ENCODE data around the gene AGPAT3. TPM values are rescaled to one million over a fixed set of nuclear protein-coding genes. Genes with fewer than 3 reads are reported as not detected.

The AGPAT3 gene
- total RNA-seq, 4 donors from 2014 or later, result 61.0 to 77.9 (median 69.4) TPM

DNA sequence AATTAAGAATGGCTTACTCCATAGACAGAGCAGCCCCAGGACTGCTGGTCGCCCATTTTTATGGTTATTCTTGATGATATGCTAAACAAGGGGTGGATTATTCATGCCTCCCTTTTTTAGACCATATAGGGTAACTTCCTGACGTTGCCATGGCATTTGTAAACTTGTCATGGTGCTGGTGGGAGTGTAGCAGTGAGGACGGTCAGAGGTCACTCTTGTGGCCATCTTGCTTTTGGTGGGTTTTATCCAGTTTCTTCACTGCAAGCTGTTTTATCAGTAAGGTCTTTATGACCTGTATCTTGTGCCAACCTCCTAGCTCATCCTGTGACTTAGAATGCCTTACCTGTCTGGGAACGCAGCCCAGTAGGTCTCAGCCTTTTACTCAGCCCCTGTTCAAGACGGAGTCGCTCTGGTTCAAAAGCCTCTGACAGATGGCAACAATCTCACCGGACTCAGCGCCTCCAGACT lies 5.2 kb upstream of the AGPAT3 start:
- Histone ChIP-seq H3K9me3 (no peaks in the 10 kb centered on the region), H3K36me3 (no peaks in the 10 kb centered on the region), H3K4me1 (peaks cover 13% of the 10 kb centered on the region), H3K27ac (no peak overlapping the region), H3K27me3 (no peaks in the 10 kb centered on the region), H3K4me3 (no peak overlapping the region)
- DNase-seq (ENCODE audit: low spot score in 2 of 2), result no peak
- WGBS, result 61% methylated on average over 8 of the region's 8 CpGs
- TF ChIP-seq, protein P1, sequence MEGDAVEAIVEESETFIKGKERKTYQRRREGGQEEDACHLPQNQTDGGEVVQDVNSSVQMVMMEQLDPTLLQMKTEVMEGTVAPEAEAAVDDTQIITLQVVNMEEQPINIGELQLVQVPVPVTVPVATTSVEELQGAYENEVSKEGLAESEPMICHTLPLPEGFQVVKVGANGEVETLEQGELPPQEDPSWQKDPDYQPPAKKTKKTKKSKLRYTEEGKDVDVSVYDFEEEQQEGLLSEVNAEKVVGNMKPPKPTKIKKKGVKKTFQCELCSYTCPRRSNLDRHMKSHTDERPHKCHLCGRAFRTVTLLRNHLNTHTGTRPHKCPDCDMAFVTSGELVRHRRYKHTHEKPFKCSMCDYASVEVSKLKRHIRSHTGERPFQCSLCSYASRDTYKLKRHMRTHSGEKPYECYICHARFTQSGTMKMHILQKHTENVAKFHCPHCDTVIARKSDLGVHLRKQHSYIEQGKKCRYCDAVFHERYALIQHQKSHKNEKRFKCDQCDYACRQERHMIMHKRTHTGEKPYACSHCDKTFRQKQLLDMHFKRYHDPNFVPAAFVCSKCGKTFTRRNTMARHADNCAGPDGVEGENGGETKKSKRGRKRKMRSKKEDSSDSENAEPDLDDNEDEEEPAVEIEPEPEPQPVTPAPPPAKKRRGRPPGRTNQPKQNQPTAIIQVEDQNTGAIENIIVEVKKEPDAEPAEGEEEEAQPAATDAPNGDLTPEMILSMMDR (IDR thresholded peaks at IDR 0.05), result no peak
- TF ChIP-seq EP300 (IDR thresholded peaks at IDR 0.05) (no peak), POLR2AphosphoS5 (IDR thresholded peaks at IDR 0.05) (no peak), POLR2A (IDR thresholded peaks at IDR 0.05) (no peak)

DNA sequence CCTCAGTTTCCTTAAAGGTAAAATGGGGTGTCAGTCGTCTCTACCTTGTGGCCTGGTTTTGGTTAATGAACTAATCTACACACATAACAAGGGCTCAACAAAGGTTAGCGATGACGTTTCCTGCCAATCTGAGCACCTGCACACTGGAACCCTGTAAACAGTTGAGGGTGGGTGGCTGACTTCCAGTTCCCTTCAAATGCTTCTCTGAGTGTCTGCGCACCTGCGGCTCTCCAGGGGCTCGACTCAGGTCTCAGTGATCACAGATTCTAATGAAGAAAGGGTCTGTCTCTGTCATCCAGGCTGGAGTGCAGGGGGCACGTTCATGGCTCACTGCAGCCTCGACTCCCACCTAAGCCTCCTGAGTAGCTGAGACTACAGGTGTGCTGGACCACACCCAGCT lies 3.3 kb upstream of the AGPAT3 start:
- Histone ChIP-seq H3K27ac (no peak overlapping the region), H3K27me3 (no peaks in the 10 kb centered on the region), H3K4me1 (peaks cover 20% of the 10 kb centered on the region), H3K4me3 (no peak overlapping the region), H3K36me3 (no peaks in the 10 kb centered on the region), H3K9me3 (no peaks in the 10 kb centered on the region)
- no peak for TF ChIP-seq EP300 (IDR thresholded peaks at IDR 0.05)
- TF ChIP-seq, protein P1 (IDR thresholded peaks at IDR 0.05), result no peak
- no peak for TF ChIP-seq POLR2A (IDR thresholded peaks at IDR 0.05)
- TF ChIP-seq POLR2AphosphoS5 (IDR thresholded peaks at IDR 0.05), result no peak
- 95% methylated on average over 6 of the region's 8 CpGs for WGBS
- DNase-seq (ENCODE audit: low spot score in 2 of 2), result no peak

DNA sequence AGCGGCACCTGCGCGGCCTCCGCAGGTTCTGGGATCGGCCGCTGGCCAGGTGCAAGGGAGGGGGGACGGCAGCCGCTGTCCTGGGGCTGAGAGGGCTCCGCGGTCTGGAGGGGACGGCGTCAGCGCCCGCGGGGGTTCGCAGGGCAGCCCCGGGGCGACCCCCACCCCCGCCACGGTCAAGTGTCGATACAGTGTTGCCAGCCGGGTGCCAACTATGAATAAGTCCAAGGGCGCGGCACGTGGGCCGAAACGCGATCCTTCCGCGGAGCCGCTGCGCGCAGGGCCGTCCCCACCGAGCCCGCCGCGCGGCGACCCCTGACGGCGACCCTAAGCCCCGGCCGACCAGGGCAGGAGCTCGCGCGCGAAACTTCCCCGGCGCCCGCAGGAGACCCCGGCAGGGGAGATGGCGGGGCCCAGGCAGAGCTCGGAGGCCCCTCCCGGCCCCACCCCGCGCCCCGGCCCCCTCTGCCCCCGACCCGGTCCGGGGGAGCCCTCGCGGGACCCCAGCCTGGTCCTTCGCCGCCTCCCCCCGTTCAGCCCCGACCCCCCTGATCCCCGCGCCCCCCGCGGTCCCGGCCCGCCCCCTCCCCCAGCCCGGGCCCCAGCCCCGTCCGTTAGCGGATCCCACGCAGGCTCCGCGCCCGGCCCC lies 586 bp upstream of the AGPAT3 start:
- TF ChIP-seq POLR2AphosphoS5 (IDR thresholded peaks at IDR 0.05) (peak in 1 of 3 donors; percentile 23), EP300 (IDR thresholded peaks at IDR 0.05) (no peak), POLR2A (IDR thresholded peaks at IDR 0.05) (no peak)
- TF ChIP-seq, protein P1 (IDR thresholded peaks at IDR 0.05), result no peak
- H3K27me3 ChIP-seq, result no peaks in the 10 kb centered on the region
- no peaks in the 10 kb centered on the region for H3K36me3 ChIP-seq
- peak overlapping the region; percentile 96 for H3K27ac ChIP-seq
- no peak for DNase-seq (ENCODE audit: low spot score in 2 of 2)
- H3K4me1 ChIP-seq, result peaks cover 40% of the 10 kb centered on the region
- H3K9me3 ChIP-seq, result no peaks in the 10 kb centered on the region
- peak overlapping the region; percentile 82 for H3K4me3 ChIP-seq
- 4% methylated on average over 14 of the region's 81 CpGs for WGBS

DNA sequence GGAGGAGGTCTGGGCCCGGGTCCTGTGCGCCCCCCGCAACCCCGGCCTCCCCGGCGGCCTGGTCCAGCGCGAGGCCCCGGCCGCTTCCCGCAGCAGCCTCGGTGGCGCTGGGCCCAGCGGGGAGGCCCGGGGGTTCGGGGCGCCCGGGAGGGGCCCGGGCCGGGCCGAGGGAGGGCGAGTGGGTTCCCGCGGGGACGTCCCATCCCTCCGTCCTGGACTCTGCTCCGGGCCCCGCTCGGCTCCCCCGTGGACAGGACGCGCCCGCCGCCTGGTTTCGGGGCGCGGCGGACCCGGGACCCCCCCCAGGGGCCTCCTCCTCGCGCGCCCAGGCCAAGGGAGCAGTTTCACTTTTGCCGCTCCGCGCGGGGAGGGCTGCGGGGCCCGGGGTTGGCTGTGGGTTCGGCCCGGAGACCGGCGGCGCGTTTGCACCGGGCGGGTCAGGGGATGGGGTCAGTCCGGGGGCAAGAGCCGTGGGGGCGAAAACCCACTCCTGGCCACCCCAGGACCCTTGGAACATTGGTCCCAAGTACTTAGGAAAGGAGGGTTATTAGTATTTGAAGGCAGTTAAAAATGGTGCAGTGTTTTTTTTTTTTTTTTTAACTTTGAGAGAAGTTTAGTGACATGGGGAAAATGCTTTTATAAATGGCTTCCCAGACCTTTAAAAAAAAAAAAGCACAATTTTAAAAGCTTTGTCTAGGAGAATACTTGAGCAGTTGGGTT lies 677 bp downstream of the AGPAT3 start:
- TF ChIP-seq POLR2A (IDR thresholded peaks at IDR 0.05) (no peak), EP300 (IDR thresholded peaks at IDR 0.05) (no peak), POLR2AphosphoS5 (IDR thresholded peaks at IDR 0.05) (no peak)
- TF ChIP-seq, protein P1 (IDR thresholded peaks at IDR 0.05), result no peak
- 1% methylated on average over 32 of the region's 59 CpGs for WGBS
- Histone ChIP-seq H3K4me3 (peak overlapping the region; percentile 82), H3K9me3 (no peaks in the 10 kb centered on the region), H3K27me3 (no peaks in the 10 kb centered on the region), H3K36me3 (no peaks in the 10 kb centered on the region), H3K4me1 (peaks cover 39% of the 10 kb centered on the region), H3K27ac (peak overlapping the region; percentile 96)
- no peak for DNase-seq (ENCODE audit: low spot score in 2 of 2)

DNA sequence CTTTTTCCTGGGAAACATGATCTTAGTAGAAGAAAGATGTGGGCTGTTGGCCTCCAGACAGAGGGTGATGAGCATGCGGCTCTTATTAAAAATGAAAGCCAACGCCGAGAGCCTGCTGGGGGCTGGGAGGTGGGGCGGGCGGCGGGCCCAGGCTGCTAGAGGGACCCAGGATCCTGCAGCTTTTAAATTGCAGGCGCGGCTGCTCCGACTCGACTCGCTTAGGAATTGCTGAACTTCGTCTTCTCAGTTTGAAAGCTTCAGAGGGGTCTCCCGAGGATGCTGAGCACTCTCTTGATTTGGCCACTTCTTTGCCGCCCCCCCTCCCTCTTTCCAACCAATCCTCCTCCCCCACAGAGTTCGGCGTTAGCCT lies 1.2 kb downstream of the AGPAT3 start:
- DNase-seq (ENCODE audit: low spot score in 2 of 2), result no peak
- Histone ChIP-seq H3K27ac (peak overlapping the region; percentile 96), H3K36me3 (no peaks in the 10 kb centered on the region), H3K9me3 (no peaks in the 10 kb centered on the region), H3K4me3 (peak overlapping the region; percentile 82), H3K27me3 (no peaks in the 10 kb centered on the region), H3K4me1 (peaks cover 38% of the 10 kb centered on the region)
- WGBS, result 3% methylated on average over 16 of the region's 16 CpGs
- TF ChIP-seq, protein P1 (IDR thresholded peaks at IDR 0.05), result no peak
- TF ChIP-seq EP300 (IDR thresholded peaks at IDR 0.05), result no peak
- no peak for TF ChIP-seq POLR2AphosphoS5 (IDR thresholded peaks at IDR 0.05)

All from suprapubic skin (tissue), 4 donors.